OCI-LY1 (cell line): ENCODE data around the gene CAMTA1.

Experiments used
- EZH2 ChIP-seq: fragments of 200-600 bp; sonication (generic), shearing (Covaris generic); IDR thresholded peaks from 2 replicates; pipeline ENCODE4 v1.8.0; 2017; ENCODE audit warnings: borderline replicate concordance, mixed run types, mild to moderate bottlenecking, antibody characterized with exemption, low read length, moderate library complexity, mixed read lengths
- TF ChIP-seq, protein P1 (sequence below): fragments of 200-600 bp; sonication (generic), shearing (Covaris generic); IDR thresholded peaks from 2 replicates; pipeline ENCODE4 v1.5.1; 2017; ENCODE audit warnings: mild to moderate bottlenecking, antibody characterized with exemption, low read length, moderate library complexity, mixed read lengths

DNA sequence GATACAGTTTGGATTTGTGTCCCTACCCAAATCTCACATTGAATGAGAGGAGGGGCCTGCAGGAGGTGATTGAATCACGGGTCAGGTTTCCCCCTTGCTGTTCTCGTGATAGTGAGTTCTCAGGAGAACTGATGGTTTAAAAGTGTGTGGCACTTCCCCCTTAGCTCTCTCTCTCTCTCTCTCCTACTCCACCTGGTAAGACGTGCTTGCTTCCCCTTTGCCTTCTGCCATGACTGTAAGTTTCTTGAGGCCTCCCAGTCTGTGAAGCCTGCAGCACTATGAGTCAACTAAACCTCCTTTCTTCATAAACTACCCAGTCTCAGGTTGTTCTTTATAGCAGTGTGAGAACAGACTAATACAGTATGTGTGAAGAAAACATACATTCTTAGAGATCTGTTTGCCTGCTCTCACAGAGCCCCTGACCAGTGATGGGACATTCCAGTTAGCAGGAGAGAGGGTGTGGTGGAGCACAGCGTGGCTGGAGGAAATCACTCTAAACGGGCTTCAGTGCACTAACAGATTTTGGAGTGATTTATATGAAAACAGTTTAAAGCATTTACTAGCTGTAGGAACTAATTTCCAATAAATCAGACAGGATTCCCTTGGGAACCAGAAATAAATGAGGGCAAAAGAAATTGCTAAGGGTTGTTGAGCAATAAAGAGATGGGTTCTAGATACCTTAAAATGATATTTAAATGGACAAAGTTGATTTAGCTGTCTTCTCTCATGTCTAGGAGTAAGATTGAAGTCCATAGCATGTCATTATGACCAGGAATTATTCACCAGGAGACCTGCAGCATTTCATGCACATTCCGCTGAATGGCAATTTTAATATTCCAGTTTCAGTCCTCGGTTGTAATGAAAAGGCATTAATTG lies 411.0 kb downstream of the CAMTA1 start:
- TF ChIP-seq, protein P1, sequence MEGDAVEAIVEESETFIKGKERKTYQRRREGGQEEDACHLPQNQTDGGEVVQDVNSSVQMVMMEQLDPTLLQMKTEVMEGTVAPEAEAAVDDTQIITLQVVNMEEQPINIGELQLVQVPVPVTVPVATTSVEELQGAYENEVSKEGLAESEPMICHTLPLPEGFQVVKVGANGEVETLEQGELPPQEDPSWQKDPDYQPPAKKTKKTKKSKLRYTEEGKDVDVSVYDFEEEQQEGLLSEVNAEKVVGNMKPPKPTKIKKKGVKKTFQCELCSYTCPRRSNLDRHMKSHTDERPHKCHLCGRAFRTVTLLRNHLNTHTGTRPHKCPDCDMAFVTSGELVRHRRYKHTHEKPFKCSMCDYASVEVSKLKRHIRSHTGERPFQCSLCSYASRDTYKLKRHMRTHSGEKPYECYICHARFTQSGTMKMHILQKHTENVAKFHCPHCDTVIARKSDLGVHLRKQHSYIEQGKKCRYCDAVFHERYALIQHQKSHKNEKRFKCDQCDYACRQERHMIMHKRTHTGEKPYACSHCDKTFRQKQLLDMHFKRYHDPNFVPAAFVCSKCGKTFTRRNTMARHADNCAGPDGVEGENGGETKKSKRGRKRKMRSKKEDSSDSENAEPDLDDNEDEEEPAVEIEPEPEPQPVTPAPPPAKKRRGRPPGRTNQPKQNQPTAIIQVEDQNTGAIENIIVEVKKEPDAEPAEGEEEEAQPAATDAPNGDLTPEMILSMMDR: no peak
- no peak for TF ChIP-seq EZH2
